Transverse colon (tissue), 4 donors: Measurements from ENCODE around the gene MACROD1.

ENCODE experiments used
- CTCF ChIP-seq, 5 experiments: fragments of 200-600 bp in 3 of 5; fragments of 450-650 bp in 2 of 5; sonication (generic) in 3 of 5; IDR thresholded peaks; 1 replicate in 2 of 5; 2 replicates in 3 of 5; pipeline ENCODE4 v1.5.1; 2016 to 2017; ENCODE audit warnings: antibody characterized with exemption in 5 of 5, inconsistent platforms in 3 of 5, mild to moderate bottlenecking in 2 of 5, moderate library complexity in 1 of 5
- EP300 ChIP-seq: sonication (generic); formaldehyde crosslinking; IDR thresholded peaks from one replicate; pipeline ENCODE4 v1.6.1; 2017; ENCODE audit warnings: antibody characterized with exemption, low read depth
- POLR2A ChIP-seq: fragments of 450-650 bp; IDR thresholded peaks from one replicate; pipeline ENCODE4 v1.6.1; 2016; ENCODE audit warnings: antibody characterized with exemption, mild to moderate bottlenecking, moderate library complexity
- POLR2AphosphoS5 ChIP-seq, 3 donors: sonication (generic); formaldehyde crosslinking; IDR thresholded peaks; one replicate each; pipeline ENCODE4 v1.6.1; 2016; ENCODE audit warnings: antibody characterized with exemption in 3 of 3

- TF ChIP-seq CTCF (IDR thresholded peaks at IDR 0.05) = no peak
- no peak for TF ChIP-seq POLR2AphosphoS5 (IDR thresholded peaks at IDR 0.05)
- no peak for TF ChIP-seq POLR2A
- TF ChIP-seq EP300 = no peak
Measured at GRCh38 chr11:64119700-64120099, 46.2 kb downstream of the MACROD1 start.
